LHCN-M2 (cell line): Measurements from ENCODE around the gene RPS28. TPM values are rescaled to one million over a fixed set of nuclear protein-coding genes. Genes with fewer than 3 reads are reported as not detected.

ENCODE experiments used
- DNase-seq: peaks from one replicate; pipeline ENCODE4 v3.0.0-alpha.2; 2012; ENCODE audit warnings: low read depth
- total RNA-seq: library from RNA; depleted of rRNA; stranded (reverse); fragments of >200 nt; gene quantifications from 2 replicates; pipeline ENCODE4 v1.2.3, GENCODE V29; 2014; rRNA removed

The RPS28 gene
- total RNA-seq, 1 experiment from 2014 or later: 242 TPM

- DNase-seq: no peak
Measured at GRCh38 chr19:8371011-8371804, 49.9 kb downstream of the RPS28 start.

Other genes starting within 250 kb of the RPS28 start
- not detected in 2 replicates for gene FBN3, start 171.9 kb upstream of the RPS28 start, total RNA-seq
- not detected in 2 replicates for gene CERS4, start 112.1 kb upstream of the RPS28 start, total RNA-seq
- 157 and 165 TPM in 2 replicates for gene CD320, start 13.1 kb upstream of the RPS28 start, total RNA-seq
- gene NDUFA7, start 121 bp upstream of the RPS28 start, total RNA-seq: 22.7 and 34.9 TPM in 2 replicates
- 0.11 and 1.2 TPM in 2 replicates for gene KANK3, start 21.8 kb downstream of the RPS28 start, total RNA-seq
- 48.7 and 82.3 TPM in 2 replicates for gene ANGPTL4, start 42.7 kb downstream of the RPS28 start, total RNA-seq
- gene RAB11B, start 68.9 kb downstream of the RPS28 start, total RNA-seq: 13.0 and 13.5 TPM in 2 replicates
- 34.2 and 44.5 TPM in 2 replicates for gene MARCHF2, start 91.8 kb downstream of the RPS28 start, total RNA-seq
- 91.8 and 118 TPM in 2 replicates for gene HNRNPM, start 123.5 kb downstream of the RPS28 start, total RNA-seq
- gene PRAM1, start 181.1 kb downstream of the RPS28 start, total RNA-seq: not detected in 2 replicates
- 9.1 and 9.2 TPM in 2 replicates for gene ZNF414, start 192.7 kb downstream of the RPS28 start, total RNA-seq